ENCODE data around the gene PRDM16. TPM values are rescaled to one million over a fixed set of nuclear protein-coding genes. Genes with fewer than 3 reads are reported as not detected.

PRDM16 gene
- total and polyA plus RNA-seq, 2 of the 4 experiments (the other 2 are of a cell fraction) = 0.02 TPM; not detected in 1

DNA sequence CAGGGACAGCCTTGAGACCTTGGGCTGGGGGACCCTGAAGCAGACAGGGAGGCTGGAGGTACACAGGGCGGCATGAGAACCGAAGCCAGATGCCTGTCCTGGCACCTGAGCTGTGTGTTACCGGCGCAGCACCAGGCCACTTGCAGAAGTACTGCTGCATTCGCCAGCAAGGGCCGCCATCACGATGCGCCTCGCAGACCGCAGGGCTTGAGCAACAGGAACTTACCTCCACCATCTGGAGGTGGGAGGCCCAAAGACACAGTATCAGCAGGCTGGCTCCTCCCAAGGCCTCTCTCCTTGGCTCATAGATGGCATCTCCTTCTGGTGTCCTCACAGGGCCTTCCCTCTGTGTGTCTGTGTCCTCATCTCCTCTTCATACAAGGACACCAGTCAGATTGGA, 90.1 kb downstream of the PRDM16 start:
- Histone ChIP-seq H3K9me3 (ENCODE audit: control insufficient read depth, insufficient read depth, low read length) (peaks cover 9% of the 10 kb centered on the region), H3K4ac (ENCODE audit: low read depth, low read length) (no peak overlapping the region), H2BK15ac (ENCODE audit: low read depth, low read length) (no peak overlapping the region), H4K5ac (ENCODE audit: low read depth, low read length) (no peak overlapping the region), H2AK9ac (replicated peaks; ENCODE audit: low read depth, low read length, poor library complexity) (no peak overlapping the region), H2BK5ac (ENCODE audit: low read depth, low read length, poor library complexity, severe bottlenecking) (no peak overlapping the region), H2AK5ac (ENCODE audit: low read depth, low read length) (no peak overlapping the region), H3K56ac (ENCODE audit: extremely low read depth, insufficient read depth, low read length) (no peak overlapping the region), H2AFZ (replicated peaks; ENCODE audit: low read length, poor library complexity) (no peak overlapping the region), H4K8ac (ENCODE audit: low read depth in 2 of 2, low read length in 2 of 2) (no peak overlapping the region), H3K4me3 (ENCODE audit: insufficient read depth, low read depth, low read length) (no peak overlapping the region), H3K27me3 (ENCODE audit: control insufficient read depth, insufficient read depth, low read length) (no peaks in the 10 kb centered on the region), H3K18ac (ENCODE audit: low read depth, low read length) (no peak overlapping the region), H2BK120ac (ENCODE audit: low read depth, low read length) (no peak overlapping the region), H3K23ac (ENCODE audit: low read depth, low read length) (no peak overlapping the region), H3K79me1 (ENCODE audit: low read depth in 1 of 2, low read length in 2 of 2) (no peaks in the 10 kb centered on the region), H3K9ac (ENCODE audit: low read depth, low read length) (no peak overlapping the region), H4K20me1 (ENCODE audit: insufficient read depth, low read length) (no peaks in the 10 kb centered on the region), H4K91ac (ENCODE audit: insufficient read depth, low read depth, low read length) (no peak overlapping the region), H3K9me1 (ENCODE audit: insufficient read depth, low read length) (no peaks in the 10 kb centered on the region), H3K36me3 (ENCODE audit: control insufficient read depth, insufficient read depth, low read length) (no peaks in the 10 kb centered on the region), H3K4me2 (ENCODE audit: low read depth, low read length) (no peak overlapping the region), H3K27ac (ENCODE audit: insufficient read depth, low read length) (no peak overlapping the region), H3K4me1 (ENCODE audit: control insufficient read depth, insufficient read depth, low read length) (no peaks in the 10 kb centered on the region), H3K14ac (replicated peaks; ENCODE audit: low read depth, low read length) (no peak overlapping the region), H2BK20ac (ENCODE audit: low read depth, low read length) (no peak overlapping the region)
- TF ChIP-seq, protein P1, sequence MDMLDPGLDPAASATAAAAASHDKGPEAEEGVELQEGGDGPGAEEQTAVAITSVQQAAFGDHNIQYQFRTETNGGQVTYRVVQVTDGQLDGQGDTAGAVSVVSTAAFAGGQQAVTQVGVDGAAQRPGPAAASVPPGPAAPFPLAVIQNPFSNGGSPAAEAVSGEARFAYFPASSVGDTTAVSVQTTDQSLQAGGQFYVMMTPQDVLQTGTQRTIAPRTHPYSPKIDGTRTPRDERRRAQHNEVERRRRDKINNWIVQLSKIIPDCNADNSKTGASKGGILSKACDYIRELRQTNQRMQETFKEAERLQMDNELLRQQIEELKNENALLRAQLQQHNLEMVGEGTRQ (IDR thresholded peaks at IDR 0.05; ENCODE audit: low read depth, low read length) = no peak
- TF ChIP-seq NFE2L2 (IDR thresholded peaks at IDR 0.05; ENCODE audit: low read depth, low read length) (no peak), RCOR1 (IDR thresholded peaks at IDR 0.05; ENCODE audit: insufficient replicate concordance, low read length) (no peak), FOS (IDR thresholded peaks at IDR 0.05; ENCODE audit: low read depth, low read length) (no peak), MAZ (IDR thresholded peaks at IDR 0.05; ENCODE audit: borderline replicate concordance, low read depth, low read length) (no peak), MAFK (IDR thresholded peaks at IDR 0.05; ENCODE audit: low read depth, low read length) (no peak), RAD21 (IDR thresholded peaks at IDR 0.05; ENCODE audit: low read length) (no peak), CHD1 (IDR thresholded peaks at IDR 0.05; ENCODE audit: low read depth, low read length) (no peak), POLR2A (IDR thresholded peaks at IDR 0.05; ENCODE audit: low read depth, low read length) (no peak)
- TF ChIP-seq, protein P2, sequence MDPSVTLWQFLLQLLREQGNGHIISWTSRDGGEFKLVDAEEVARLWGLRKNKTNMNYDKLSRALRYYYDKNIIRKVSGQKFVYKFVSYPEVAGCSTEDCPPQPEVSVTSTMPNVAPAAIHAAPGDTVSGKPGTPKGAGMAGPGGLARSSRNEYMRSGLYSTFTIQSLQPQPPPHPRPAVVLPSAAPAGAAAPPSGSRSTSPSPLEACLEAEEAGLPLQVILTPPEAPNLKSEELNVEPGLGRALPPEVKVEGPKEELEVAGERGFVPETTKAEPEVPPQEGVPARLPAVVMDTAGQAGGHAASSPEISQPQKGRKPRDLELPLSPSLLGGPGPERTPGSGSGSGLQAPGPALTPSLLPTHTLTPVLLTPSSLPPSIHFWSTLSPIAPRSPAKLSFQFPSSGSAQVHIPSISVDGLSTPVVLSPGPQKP (IDR thresholded peaks at IDR 0.05; ENCODE audit: borderline replicate concordance, low read depth, low read length) = no peak
- TF ChIP-seq, protein P3, sequence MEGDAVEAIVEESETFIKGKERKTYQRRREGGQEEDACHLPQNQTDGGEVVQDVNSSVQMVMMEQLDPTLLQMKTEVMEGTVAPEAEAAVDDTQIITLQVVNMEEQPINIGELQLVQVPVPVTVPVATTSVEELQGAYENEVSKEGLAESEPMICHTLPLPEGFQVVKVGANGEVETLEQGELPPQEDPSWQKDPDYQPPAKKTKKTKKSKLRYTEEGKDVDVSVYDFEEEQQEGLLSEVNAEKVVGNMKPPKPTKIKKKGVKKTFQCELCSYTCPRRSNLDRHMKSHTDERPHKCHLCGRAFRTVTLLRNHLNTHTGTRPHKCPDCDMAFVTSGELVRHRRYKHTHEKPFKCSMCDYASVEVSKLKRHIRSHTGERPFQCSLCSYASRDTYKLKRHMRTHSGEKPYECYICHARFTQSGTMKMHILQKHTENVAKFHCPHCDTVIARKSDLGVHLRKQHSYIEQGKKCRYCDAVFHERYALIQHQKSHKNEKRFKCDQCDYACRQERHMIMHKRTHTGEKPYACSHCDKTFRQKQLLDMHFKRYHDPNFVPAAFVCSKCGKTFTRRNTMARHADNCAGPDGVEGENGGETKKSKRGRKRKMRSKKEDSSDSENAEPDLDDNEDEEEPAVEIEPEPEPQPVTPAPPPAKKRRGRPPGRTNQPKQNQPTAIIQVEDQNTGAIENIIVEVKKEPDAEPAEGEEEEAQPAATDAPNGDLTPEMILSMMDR (conservative IDR thresholded peaks at IDR 0.05; ENCODE audit: low read depth, low read length) = no peak
- DNase-seq (no peak), ATAC-seq (ENCODE audit: low read depth) (no peak)
- ChIA-PET POLR2A (ENCODE audit: unreplicated experiment) (no interaction called here), CTCF (no interaction called here)
- dilution Hi-C loops (cut with HindIII; ENCODE audit: low sequenced_read_pairs, unreplicated experiment) = no loop called here
- BruUV-seq (replicated peaks) = no TSS peak
- WGBS, 2 experiments (ENCODE audit: extremely low coverage in 2 of 2, insufficient read length in 1 of 2) = 92% methylated on average over 5 of the region's 10 CpGs; no CpG with 5 or more reads in 1 of the 2 experiments
- in situ Hi-C loops (cut with MboI; ENCODE audit: low sequenced_read_pairs) = no loop called here
- intact Hi-C loops (cut with micrococcal nuclease) = no loop called here
